SU-DHL-6 (cell line): ENCODE results near the gene STOML1.

ENCODE experiments used
- H2AFZ ChIP-seq: fragments of 200-600 bp; sonication (generic); 2 replicates; pipeline ENCODE4 v1.6.1; 2014; ENCODE audit warnings: low read depth, mild to moderate bottlenecking, moderate library complexity, mixed read lengths, antibody characterized with exemption, low read length; ENCODE audit not compliant: severe bottlenecking
- H3F3A ChIP-seq: fragments of 200-600 bp; shearing (Covaris generic); 2 replicates; pipeline ENCODE4 v1.6.0; 2016; ENCODE audit warnings: antibody characterized with exemption, mild to moderate bottlenecking; ENCODE audit not compliant: insufficient read depth
- H3K27ac ChIP-seq: fragments of 200-600 bp; sonication (generic); 2 replicates; pipeline ENCODE4 v1.5.1; 2016; ENCODE audit warnings: low read depth, mild to moderate bottlenecking, low read length, moderate library complexity, mixed read lengths
- H3K27me3 ChIP-seq: fragments of 200-600 bp; sonication (generic), shearing (Covaris generic); 2 replicates; pipeline ENCODE4 v1.6.0; 2014; ENCODE audit warnings: mild to moderate bottlenecking, low read length
- H3K36me3 ChIP-seq: fragments of 200-600 bp; sonication (generic); 2 replicates; pipeline ENCODE4 v1.6.1; 2014; ENCODE audit warnings: mild to moderate bottlenecking, low read length, mixed read lengths
- H3K4me2 ChIP-seq: fragments of 300-600, 200-600 bp; shearing (Covaris generic), sonication (generic); 2 replicates; pipeline ENCODE4 v1.6.0; 2014; ENCODE audit warnings: low read length, low read depth, mild to moderate bottlenecking; ENCODE audit not compliant: poor library complexity, severe bottlenecking
- H3K4me3 ChIP-seq: fragments of 200-600 bp; sonication (generic); 2 replicates; pipeline ENCODE4 v1.5.1; 2014; ENCODE audit warnings: antibody characterized with exemption, low read length, mild to moderate bottlenecking, mixed read lengths; ENCODE audit not compliant: insufficient read depth, poor library complexity, severe bottlenecking
- H3K79me2 ChIP-seq: fragments of 200-600 bp; sonication (generic); 2 replicates; pipeline ENCODE4 v1.6.1; 2014; ENCODE audit warnings: mild to moderate bottlenecking, low read length, moderate library complexity; ENCODE audit not compliant: insufficient read depth
- H3K9ac ChIP-seq: fragments of 200-600 bp; sonication (generic); 2 replicates; pipeline ENCODE4 v1.7.0; 2014; ENCODE audit warnings: mild to moderate bottlenecking, low read length
- H3K9me2 ChIP-seq: fragments of 200-600 bp; sonication (generic); replicated peaks from 2 replicates; pipeline ENCODE4 v1.6.1; 2014; ENCODE audit warnings: low read length; ENCODE audit not compliant: insufficient read depth
- H3K9me3 ChIP-seq: fragments of 200-600 bp; sonication (generic); 2 replicates; pipeline ENCODE4 v1.6.1; 2014; ENCODE audit warnings: low read length, mixed read lengths; ENCODE audit not compliant: insufficient read depth
- H4K20me1 ChIP-seq: fragments of 200-600 bp; sonication (generic); 2 replicates; pipeline ENCODE4 v1.6.1; 2014; ENCODE audit warnings: low read depth, mild to moderate bottlenecking, antibody characterized with exemption, low read length, moderate library complexity, mixed read lengths
- EZH2phosphoT487 ChIP-seq: fragments of 200-600 bp; sonication (generic), shearing (Covaris generic); conservative IDR thresholded peaks from 2 replicates; pipeline ENCODE4 v1.6.1; 2018; ENCODE audit warnings: mild to moderate bottlenecking, antibody characterized with exemption, low read length, moderate library complexity, mixed read lengths
- TF ChIP-seq, protein P1 (sequence below): fragments of 200-600 bp; sonication (generic); IDR thresholded peaks from one replicate; pipeline ENCODE4 v1.5.1; 2017; ENCODE audit warnings: antibody characterized with exemption, mild to moderate bottlenecking, low read length, moderate library complexity; ENCODE audit not compliant: insufficient read depth, poor library complexity, severe bottlenecking

The STOML1 gene

DNA sequence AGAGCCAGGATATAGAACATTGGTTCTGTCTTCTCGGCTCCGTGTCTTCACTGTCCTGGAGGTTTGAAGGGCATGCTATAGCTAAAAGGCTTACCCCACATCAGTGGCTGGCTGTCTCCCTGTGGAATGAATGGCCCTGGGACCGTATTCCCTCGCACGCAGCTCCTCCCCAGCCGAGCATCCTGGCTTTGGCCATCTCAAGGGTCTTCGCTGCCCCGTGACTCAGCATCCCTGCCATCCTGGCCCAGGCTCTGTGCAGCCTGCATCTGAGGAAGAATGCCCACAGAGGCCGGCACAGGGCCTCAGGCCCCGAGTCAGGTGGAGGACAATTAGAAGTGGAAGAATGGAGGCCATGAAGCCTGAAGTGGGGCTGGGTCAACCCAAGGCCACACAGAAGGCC, 54.8 kb downstream of the STOML1 start:
- TF ChIP-seq EZH2phosphoT487: no peak
- TF ChIP-seq, protein P1, sequence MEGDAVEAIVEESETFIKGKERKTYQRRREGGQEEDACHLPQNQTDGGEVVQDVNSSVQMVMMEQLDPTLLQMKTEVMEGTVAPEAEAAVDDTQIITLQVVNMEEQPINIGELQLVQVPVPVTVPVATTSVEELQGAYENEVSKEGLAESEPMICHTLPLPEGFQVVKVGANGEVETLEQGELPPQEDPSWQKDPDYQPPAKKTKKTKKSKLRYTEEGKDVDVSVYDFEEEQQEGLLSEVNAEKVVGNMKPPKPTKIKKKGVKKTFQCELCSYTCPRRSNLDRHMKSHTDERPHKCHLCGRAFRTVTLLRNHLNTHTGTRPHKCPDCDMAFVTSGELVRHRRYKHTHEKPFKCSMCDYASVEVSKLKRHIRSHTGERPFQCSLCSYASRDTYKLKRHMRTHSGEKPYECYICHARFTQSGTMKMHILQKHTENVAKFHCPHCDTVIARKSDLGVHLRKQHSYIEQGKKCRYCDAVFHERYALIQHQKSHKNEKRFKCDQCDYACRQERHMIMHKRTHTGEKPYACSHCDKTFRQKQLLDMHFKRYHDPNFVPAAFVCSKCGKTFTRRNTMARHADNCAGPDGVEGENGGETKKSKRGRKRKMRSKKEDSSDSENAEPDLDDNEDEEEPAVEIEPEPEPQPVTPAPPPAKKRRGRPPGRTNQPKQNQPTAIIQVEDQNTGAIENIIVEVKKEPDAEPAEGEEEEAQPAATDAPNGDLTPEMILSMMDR: no peak
- Histone ChIP-seq H3K9me3 (no peaks in the 10 kb centered on the region), H3K4me3 (no peak overlapping the region), H2AFZ (no peak overlapping the region), H3K9me2 (no peaks in the 10 kb centered on the region), H3K9ac (no peak overlapping the region), H3K4me2 (no peak overlapping the region), H3K27ac (no peak overlapping the region), H4K20me1 (no peaks in the 10 kb centered on the region), H3K79me2 (no peaks in the 10 kb centered on the region), H3F3A (no peaks in the 10 kb centered on the region), H3K36me3 (no peaks in the 10 kb centered on the region), H3K27me3 (no peaks in the 10 kb centered on the region; the same call in 1 of the 2 replicates)

DNA sequence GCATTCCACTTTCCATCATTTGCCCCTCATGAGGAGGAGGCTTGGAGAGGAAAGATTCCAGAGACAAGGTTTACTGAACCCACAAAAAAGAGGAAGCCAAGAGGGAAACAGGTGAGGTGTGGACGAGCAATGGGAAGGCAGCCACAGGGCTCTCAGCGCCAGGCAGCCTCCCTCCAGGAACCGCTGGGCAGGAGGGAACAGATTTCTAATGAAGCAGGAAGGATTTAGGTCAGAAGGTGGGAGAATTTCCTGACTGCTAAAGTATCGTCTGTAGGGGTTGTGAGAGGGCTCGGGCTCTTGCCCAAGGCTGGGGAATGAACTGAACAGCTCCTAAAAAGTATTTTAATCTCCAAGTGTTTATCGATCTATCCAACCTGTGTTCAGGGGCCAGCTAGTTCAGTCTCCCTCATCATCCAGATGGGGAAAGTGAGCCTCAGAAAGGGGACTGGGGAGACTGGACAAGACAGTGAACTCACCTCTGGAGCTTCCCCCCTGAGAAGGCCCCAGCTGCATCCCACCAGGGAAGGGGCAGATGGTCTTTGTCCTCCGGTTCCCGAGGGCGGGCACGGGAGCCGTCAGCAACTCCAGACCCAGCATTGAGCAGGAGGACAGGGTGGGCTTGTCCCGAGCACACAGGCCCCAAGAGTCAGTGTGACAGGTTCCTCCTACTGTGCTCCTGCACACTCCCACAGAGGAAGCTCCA, 55.4 kb downstream of the STOML1 start:
- Histone ChIP-seq H3F3A (no peaks in the 10 kb centered on the region), H3K79me2 (no peaks in the 10 kb centered on the region), H3K4me3 (no peak overlapping the region), H2AFZ (no peak overlapping the region), H3K9me2 (no peaks in the 10 kb centered on the region), H4K20me1 (no peaks in the 10 kb centered on the region), H3K9me3 (no peaks in the 10 kb centered on the region), H3K27ac (no peak overlapping the region), H3K36me3 (no peaks in the 10 kb centered on the region), H3K9ac (no peak overlapping the region), H3K27me3 (no peaks in the 10 kb centered on the region; the same call in 1 of the 2 replicates), H3K4me2 (no peak overlapping the region)
- TF ChIP-seq EZH2phosphoT487: no peak
- TF ChIP-seq, protein P1: no peak

DNA sequence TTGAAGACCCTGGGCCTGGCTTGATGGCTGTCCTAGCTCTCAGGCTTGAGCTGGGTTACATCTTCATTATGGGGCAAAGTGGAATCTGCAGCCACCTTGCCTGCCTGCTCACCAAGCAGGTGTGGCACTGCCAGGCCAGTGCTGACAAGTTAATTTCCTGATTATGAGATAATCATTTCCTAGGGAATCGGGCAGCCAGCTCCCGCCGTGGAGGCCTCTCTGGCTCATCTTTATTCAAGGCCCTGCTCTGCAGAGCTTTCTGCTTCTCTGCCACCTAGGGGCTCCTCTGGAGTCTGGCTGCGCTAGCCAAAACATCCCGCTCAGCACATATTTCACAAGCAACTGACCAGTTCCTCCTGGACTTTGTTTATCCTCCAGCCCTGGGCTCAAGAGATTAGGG, 55.9 kb downstream of the STOML1 start:
- Histone ChIP-seq H3K27ac (no peak overlapping the region), H3K79me2 (no peaks in the 10 kb centered on the region), H3K27me3 (no peaks in the 10 kb centered on the region; the same call in 1 of the 2 replicates), H3F3A (no peaks in the 10 kb centered on the region), H3K9me2 (no peaks in the 10 kb centered on the region), H2AFZ (no peak overlapping the region), H3K4me2 (no peak overlapping the region), H4K20me1 (no peaks in the 10 kb centered on the region), H3K36me3 (no peaks in the 10 kb centered on the region), H3K4me3 (no peak overlapping the region), H3K9me3 (no peaks in the 10 kb centered on the region), H3K9ac (no peak overlapping the region)
- TF ChIP-seq, protein P1: no peak
- TF ChIP-seq EZH2phosphoT487: no peak
